ENCODE data around the gene ERCC6L. TPM values are rescaled to one million over a fixed set of nuclear protein-coding genes. Genes with fewer than 3 reads are reported as not detected.

Gene ERCC6L
- total RNA-seq, 1 experiment from 2014 or later: 14.6 TPM

- H3K27me3 ChIP-seq (ENCODE audit: low read length): no peaks in the 10 kb centered on the region
- no peaks in the 10 kb centered on the region for H3K79me2 ChIP-seq (ENCODE audit: low read length)
- no TSS peak for BruUV-seq (replicated peaks)
- no peaks in the 10 kb centered on the region for H3K9me3 ChIP-seq (ENCODE audit: low read length)
- no peaks in the 10 kb centered on the region for H3F3A ChIP-seq (ENCODE audit: low read length, unreplicated experiment)
- H3K9ac ChIP-seq (ENCODE audit: low read length): no peak overlapping the region
- POLR2A ChIA-PET (ENCODE audit: unreplicated experiment): no interaction called here
- H3K9me2 ChIP-seq (replicated peaks; ENCODE audit: low read length): no peaks in the 10 kb centered on the region
- H3K27ac ChIP-seq (ENCODE audit: low read length): no peak overlapping the region
- ATAC-seq: no peak
- H3K4me3 ChIP-seq (ENCODE audit: low read length): no peak overlapping the region
- DNase-seq: no peak
- H3K36me3 ChIP-seq (ENCODE audit: low read depth, low read length): no peaks in the 10 kb centered on the region
- H4K20me1 ChIP-seq (ENCODE audit: low read length): no peaks in the 10 kb centered on the region
- H3K4me2 ChIP-seq (ENCODE audit: low read length): no peak overlapping the region
- intact Hi-C loops (cut with micrococcal nuclease): no loop called here
- no peak overlapping the region for H2AFZ ChIP-seq (ENCODE audit: low read length)
- H3K4me1 ChIP-seq (ENCODE audit: insufficient read depth, low read length): peaks cover 9% of the 10 kb centered on the region
- TF ChIP-seq EZH2 (IDR thresholded peaks at IDR 0.05; ENCODE audit: low read length, unreplicated experiment) (no peak), EZH2phosphoT487 (IDR thresholded peaks at IDR 0.05; ENCODE audit: borderline replicate concordance, low read length) (no peak)
- TF ChIP-seq, protein P1, sequence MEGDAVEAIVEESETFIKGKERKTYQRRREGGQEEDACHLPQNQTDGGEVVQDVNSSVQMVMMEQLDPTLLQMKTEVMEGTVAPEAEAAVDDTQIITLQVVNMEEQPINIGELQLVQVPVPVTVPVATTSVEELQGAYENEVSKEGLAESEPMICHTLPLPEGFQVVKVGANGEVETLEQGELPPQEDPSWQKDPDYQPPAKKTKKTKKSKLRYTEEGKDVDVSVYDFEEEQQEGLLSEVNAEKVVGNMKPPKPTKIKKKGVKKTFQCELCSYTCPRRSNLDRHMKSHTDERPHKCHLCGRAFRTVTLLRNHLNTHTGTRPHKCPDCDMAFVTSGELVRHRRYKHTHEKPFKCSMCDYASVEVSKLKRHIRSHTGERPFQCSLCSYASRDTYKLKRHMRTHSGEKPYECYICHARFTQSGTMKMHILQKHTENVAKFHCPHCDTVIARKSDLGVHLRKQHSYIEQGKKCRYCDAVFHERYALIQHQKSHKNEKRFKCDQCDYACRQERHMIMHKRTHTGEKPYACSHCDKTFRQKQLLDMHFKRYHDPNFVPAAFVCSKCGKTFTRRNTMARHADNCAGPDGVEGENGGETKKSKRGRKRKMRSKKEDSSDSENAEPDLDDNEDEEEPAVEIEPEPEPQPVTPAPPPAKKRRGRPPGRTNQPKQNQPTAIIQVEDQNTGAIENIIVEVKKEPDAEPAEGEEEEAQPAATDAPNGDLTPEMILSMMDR (conservative IDR thresholded peaks at IDR 0.05; ENCODE audit: low read depth, low read length): no peak
- CTCF ChIA-PET: no interaction called here
These were observed 16.0 kb upstream of the ERCC6L start for GRCh38 chrX:72254816-72255215.

DNA sequence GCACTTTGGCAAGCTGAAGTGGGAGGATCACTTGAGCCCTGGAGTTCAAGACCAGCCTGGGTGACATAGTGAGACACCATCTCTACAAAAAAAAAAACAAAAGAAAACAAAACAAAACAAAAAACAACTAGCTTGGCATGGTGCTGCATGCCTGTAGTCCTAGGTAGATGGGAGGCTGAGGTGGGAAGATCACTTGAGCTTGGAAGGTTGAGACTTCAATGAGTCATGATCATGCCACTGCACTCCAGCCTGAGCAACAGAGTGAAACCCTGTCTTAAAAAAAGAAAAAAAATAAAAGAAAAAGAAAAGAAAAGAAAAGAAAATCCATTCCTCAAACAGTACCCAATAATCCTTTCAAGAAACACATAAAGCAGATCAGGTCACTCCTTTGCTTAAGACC is 14.9 kb upstream of the ERCC6L start:
- no peak overlapping the region for H2AFZ ChIP-seq (ENCODE audit: low read length)
- H3F3A ChIP-seq (ENCODE audit: low read length, unreplicated experiment): no peaks in the 10 kb centered on the region
- no TSS peak for BruUV-seq (replicated peaks)
- H3K27me3 ChIP-seq (ENCODE audit: low read length): no peaks in the 10 kb centered on the region
- DNase-seq: no peak
- no peaks in the 10 kb centered on the region for H3K9me2 ChIP-seq (replicated peaks; ENCODE audit: low read length)
- no peaks in the 10 kb centered on the region for H3K36me3 ChIP-seq (ENCODE audit: low read depth, low read length)
- no peak overlapping the region for H3K9ac ChIP-seq (ENCODE audit: low read length)
- no peak overlapping the region for H3K4me2 ChIP-seq (ENCODE audit: low read length)
- H3K4me3 ChIP-seq (ENCODE audit: low read length): no peak overlapping the region
- CTCF ChIA-PET: no interaction called here
- intact Hi-C loops (cut with micrococcal nuclease): no loop called here
- TF ChIP-seq EZH2 (IDR thresholded peaks at IDR 0.05; ENCODE audit: low read length, unreplicated experiment) (no peak), EZH2phosphoT487 (IDR thresholded peaks at IDR 0.05; ENCODE audit: borderline replicate concordance, low read length) (no peak)
- TF ChIP-seq, protein P1 (conservative IDR thresholded peaks at IDR 0.05; ENCODE audit: low read depth, low read length): no peak
- H3K4me1 ChIP-seq (ENCODE audit: insufficient read depth, low read length): peaks cover 9% of the 10 kb centered on the region
- POLR2A ChIA-PET (ENCODE audit: unreplicated experiment): interaction anchor here (0.6 kb wide), 1 partner anchor 17 kb away, joined by 3 read pairs; no protein-coding TSS in a partner anchor
- no peak overlapping the region for H3K27ac ChIP-seq (ENCODE audit: low read length)
- no peaks in the 10 kb centered on the region for H4K20me1 ChIP-seq (ENCODE audit: low read length)
- ATAC-seq: no peak
- H3K79me2 ChIP-seq (ENCODE audit: low read length): no peaks in the 10 kb centered on the region
- H3K9me3 ChIP-seq (ENCODE audit: low read length): no peaks in the 10 kb centered on the region

- peaks cover 8% of the 10 kb centered on the region for H3K4me1 ChIP-seq (ENCODE audit: insufficient read depth, low read length)
- no TSS peak for BruUV-seq (replicated peaks)
- H3K27me3 ChIP-seq (ENCODE audit: low read length): no peaks in the 10 kb centered on the region
- TF ChIP-seq, protein P1 (conservative IDR thresholded peaks at IDR 0.05; ENCODE audit: low read depth, low read length): no peak
- no peak for TF ChIP-seq EZH2phosphoT487 (IDR thresholded peaks at IDR 0.05; ENCODE audit: borderline replicate concordance, low read length)
- no peak for TF ChIP-seq EZH2 (IDR thresholded peaks at IDR 0.05; ENCODE audit: low read length, unreplicated experiment)
- H3K9ac ChIP-seq (ENCODE audit: low read length): no peak overlapping the region
- H3K79me2 ChIP-seq (ENCODE audit: low read length): no peaks in the 10 kb centered on the region
- H3K36me3 ChIP-seq (ENCODE audit: low read depth, low read length): no peaks in the 10 kb centered on the region
- ATAC-seq: peak; percentile 15; the same call in 1 of the 2 replicates
- H3K4me2 ChIP-seq (ENCODE audit: low read length): no peak overlapping the region
- ChIA-PET POLR2A (ENCODE audit: unreplicated experiment) (no interaction called here), CTCF (no interaction called here)
- H3K9me2 ChIP-seq (replicated peaks; ENCODE audit: low read length): no peaks in the 10 kb centered on the region
- peak; percentile 45 for DNase-seq
- no peaks in the 10 kb centered on the region for H3F3A ChIP-seq (ENCODE audit: low read length, unreplicated experiment)
- H3K9me3 ChIP-seq (ENCODE audit: low read length): no peaks in the 10 kb centered on the region
- no peak overlapping the region for H2AFZ ChIP-seq (ENCODE audit: low read length)
- H3K4me3 ChIP-seq (ENCODE audit: low read length): no peak overlapping the region
- intact Hi-C loops (cut with micrococcal nuclease): loop anchor here (5.0 kb wide), 1 partner anchor 60 kb away; the partner anchor contains the start of gene CITED1
- H4K20me1 ChIP-seq (ENCODE audit: low read length): no peaks in the 10 kb centered on the region
- no peak overlapping the region for H3K27ac ChIP-seq (ENCODE audit: low read length)
These were observed 8.5 kb upstream of the ERCC6L start for GRCh38 chrX:72247206-72247942.

Data from PC-3 (cell line).